ENCODE measurements around the gene ADCYAP1R1.

The ADCYAP1R1 gene

DNA sequence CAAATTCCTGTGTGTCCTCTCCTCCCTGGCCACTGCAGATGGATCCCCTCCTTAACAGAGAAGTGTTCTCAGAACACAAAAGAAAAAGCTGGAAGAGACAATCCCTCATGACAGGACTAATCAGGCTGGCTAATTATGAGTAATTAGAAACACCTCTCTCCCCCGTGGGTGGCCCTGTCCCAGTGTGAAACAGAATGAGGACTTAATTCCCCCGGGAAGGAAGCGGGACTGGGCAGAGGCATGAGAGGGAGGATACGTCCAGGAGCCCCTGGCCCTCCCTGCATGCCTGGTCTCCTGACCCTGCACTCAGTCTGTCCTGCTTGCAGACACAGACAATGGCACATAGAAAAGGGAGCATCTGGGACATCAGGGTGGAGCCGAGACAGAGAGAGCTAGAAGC lies 7.6 kb upstream of the ADCYAP1R1 start:
- DNase-seq: no peak

GRCh38 chr7:31046723-31047122 lies 5.4 kb upstream of the ADCYAP1R1 start:
- DNase-seq: no peak

DNA sequence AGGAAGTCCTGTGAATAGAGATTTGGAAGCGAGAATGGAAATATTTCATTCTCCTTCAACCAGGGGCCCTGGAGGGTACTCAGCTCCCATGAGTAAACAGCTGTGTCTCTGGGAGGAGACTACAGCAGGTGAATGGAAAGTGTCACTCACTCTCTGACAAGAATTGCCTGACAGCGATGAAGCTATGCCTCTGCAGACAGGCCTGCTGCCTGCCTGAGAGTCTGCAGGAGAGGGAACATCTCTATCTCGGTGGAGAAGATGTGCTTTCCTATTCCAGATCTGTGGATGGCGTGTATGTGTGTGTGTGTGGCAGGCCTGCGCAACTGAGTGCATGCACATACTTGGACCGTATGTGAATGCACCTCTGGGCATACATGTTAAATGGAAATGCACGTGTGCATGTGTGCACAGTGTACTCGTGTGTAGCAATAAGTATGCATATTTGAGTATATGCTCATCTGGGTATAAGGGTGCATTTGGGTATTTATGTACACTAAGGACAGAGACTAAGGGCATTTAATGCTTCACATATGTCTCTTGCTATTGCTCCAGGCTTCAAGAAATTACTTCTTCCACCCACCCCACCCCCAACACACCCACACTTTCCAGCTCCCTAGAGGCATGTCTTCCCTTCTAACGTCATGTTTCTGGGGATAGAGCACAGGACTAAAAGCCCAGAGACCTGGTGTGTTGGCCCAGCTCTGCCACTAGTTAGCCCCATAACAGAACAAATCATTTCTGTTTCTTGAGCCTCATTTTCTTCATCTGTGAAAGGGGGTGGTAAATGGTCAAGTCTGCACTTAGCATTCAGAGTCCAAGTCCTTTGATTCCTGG lies 4.6 kb upstream of the ADCYAP1R1 start:
- DNase-seq: no peak

- no peak for DNase-seq
Observed at GRCh38 chr7:31049005-31049765, 2.9 kb upstream of the ADCYAP1R1 start.

DNA sequence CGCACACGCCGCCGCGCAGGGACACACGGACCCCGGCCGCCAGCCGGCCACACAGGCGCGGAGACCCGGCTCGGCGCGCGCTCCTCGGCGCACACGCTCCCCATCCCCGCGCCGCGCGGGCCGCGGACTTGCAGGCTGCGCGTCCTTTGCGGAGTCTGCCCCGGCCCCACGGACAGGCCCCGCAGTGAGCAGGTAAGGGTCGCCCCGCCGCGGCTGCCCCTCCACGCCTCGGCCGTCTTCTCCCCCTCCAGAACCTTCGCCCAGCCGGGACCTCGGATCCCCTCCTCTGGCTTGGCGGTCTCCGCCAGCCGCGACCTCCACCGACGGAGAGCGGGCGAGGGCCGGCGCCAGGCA lies 356 bp downstream of the ADCYAP1R1 start:
- no peak for DNase-seq

DNA sequence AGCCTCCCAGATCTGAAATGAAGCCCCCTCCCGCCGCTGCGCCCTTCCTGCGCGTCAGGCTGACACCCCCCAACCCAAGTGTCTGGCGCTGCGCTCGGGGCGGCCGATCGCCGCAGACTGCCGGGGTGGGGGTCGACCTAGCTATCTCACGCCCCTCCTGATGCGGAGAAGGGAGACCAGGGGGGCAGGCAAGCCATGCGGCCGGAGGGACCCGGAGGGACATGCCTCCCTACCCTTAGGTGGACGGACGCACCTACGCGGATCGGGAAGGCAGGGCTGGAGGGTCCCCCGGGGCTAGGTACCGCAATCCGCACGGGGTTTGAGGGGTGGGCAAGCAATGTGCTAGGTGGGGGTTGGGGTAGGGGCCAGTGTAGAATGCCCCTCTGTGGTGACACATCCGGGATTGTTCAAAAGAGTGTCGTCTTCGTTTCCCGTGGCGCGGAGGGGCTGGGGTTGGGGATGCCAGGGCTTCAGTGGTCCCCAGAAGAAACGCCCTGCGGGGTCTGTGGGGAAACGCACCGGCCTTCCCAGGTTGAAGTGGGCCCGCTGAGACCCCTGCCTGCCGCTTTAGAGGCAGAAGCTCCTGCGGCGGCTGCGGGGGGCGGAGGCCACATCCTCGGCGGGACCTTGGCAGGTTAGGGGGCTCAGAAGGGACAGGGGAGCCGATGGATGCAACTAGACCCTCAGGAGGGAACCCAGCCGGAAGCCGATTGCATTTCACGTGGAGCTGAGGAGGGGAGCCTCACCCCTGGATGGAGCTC lies 913 bp downstream of the ADCYAP1R1 start:
- no peak for DNase-seq

GRCh38 chr7:31053986-31054385 lies 1.9 kb downstream of the ADCYAP1R1 start:
- no peak for DNase-seq

DNA sequence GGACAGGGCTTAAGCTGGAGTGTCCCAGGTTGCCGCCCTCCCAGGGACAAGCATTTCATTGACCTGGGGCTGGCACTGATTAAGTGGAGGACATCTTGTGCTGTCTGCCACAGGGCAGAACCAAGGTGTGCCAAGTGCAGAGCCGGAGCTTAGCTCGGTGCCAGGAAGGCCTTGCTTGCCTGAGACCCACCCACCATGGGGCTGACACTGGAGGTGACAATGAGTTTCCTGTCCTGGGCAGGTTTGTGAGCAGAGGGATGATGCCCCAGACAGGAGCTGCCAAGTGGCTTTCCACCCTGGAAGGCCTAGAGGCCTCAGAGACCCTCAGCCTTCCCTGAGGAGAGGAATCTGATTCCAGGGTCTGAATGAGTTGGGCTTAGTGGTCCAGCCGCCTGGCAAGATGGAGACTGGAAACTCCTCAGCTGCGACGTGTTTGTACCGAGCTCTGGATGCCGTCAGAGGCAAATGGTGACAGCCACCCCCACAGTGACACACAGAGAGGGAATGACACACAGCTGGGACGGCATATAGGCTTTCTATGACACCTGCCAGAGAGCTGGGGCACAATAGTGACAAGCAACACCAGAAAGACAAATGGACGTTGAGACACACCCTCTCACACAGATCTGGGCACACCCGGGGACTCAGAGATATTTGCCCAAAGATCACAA lies 2.6 kb downstream of the ADCYAP1R1 start:
- no peak for DNase-seq

GRCh38 chr7:31055471-31055870 lies 3.4 kb downstream of the ADCYAP1R1 start:
- DNase-seq: no peak

DNA sequence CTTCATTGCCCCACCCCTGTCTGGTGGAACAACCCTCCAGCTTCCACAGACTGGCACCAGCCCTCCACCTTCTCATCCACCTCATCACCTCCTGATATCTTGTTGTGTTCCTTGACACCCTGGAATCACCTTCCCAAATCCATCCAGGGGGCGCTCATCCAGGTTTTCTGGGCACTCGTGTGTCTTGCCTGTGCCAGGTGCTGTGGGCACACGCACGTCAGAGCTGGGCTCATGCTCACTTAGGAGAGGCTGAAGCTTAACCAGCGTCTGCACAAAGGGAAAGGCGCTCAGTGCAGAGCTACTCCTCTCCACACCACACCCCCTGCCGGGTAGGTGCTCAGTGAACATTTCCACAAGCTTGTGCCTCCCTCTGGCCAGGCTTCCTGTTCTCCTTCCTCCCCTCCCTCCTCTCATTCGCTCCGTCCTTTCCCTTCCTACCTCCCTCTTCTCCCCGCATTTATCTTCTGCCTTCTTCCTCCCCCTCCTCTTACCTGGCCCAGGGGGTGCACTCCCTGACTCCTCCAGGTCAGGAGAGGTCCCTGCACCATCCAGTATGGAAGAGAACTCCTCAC lies 4.8 kb downstream of the ADCYAP1R1 start:
- DNase-seq: no peak

DNA sequence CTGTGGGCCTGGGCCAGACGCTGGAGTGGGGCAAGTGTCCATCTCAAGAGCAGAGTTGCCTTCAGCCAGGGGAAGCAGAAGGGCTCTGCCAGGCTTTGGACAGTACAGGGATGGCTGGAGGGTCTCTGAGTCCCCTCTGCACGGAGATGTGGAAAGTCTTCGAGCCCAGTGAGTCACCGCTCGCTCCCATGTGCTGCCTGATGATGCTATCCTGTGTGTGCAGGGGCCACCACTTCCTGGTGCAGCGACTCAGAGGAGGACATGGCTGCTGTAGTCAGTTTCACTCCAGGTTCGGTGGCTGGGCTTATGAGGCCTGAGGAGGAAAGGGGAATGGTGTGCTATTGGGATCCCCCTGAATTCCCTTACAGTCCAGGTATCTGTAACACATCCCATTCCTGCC lies 6.0 kb downstream of the ADCYAP1R1 start:
- no peak for DNase-seq

GRCh38 chr7:31058688-31059087 lies 6.6 kb downstream of the ADCYAP1R1 start:
- no peak for DNase-seq

GRCh38 chr7:31059551-31059950 lies 7.4 kb downstream of the ADCYAP1R1 start:
- DNase-seq: no peak

- no peak for DNase-seq
Observed at GRCh38 chr7:31061185-31061584, 9.1 kb downstream of the ADCYAP1R1 start.

GRCh38 chr7:31062746-31063435 lies 10.8 kb downstream of the ADCYAP1R1 start:
- DNase-seq: no peak

DNA sequence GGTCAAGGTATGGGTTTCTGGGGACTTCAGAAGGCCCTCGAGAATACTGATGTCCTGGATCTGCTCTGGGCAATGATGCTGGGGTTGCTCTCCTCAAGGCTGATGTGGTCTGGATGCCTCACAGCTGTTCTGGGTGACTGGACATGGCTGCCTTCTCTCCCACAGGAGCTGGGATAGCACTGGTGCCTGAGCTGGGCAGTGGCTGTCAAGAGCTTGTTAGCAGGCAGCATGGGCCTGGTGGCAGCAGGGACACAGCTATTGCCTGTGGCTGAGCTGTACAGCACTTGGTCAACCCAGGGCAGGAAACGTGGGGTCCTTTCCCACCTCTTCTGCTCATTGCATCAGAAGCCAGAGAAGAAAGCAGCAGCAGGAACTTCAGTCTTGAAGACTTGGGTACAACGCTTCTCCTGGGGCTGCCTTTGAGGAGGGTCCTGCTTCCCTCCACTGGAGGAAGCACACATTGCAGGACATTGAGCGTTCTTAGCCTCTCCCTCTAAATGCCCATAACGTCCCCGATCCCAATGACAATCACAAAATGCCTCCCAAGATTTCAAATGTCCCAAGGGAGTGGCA lies 13.0 kb downstream of the ADCYAP1R1 start:
- DNase-seq: no peak

DNA sequence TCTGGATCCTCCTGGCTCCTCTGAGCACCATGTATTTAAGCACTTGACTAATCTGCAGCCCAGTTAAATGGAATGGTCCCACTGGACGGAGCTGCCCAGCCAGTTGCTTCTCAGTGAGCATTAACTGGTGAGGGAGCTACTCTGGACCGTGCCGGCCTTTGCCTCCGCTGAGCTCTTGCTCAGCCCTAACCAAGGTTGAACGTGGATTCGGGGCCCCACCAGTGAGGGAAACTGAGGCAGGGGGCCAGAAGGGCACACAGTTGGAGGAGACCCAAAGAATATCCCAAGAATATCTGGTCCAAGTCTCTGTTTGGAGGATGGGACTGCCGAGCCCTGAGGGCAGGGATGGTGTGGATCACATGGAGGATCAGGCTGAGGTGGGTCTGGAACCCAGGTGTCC lies 13.7 kb downstream of the ADCYAP1R1 start:
- no peak for DNase-seq

- DNase-seq: no peak
Observed at GRCh38 chr7:31066516-31067130, 14.5 kb downstream of the ADCYAP1R1 start.

- DNase-seq: no peak
Observed at GRCh38 chr7:31067491-31067890, 15.4 kb downstream of the ADCYAP1R1 start.

- DNase-seq: no peak
Observed at GRCh38 chr7:31068006-31068675, 16.0 kb downstream of the ADCYAP1R1 start.
